HG03103 (cell line): ENCODE measurements around the gene DOK3.

ENCODE experiments used
- ATAC-seq: cut with Tn5 transposase; IDR thresholded peaks from one replicate; pipeline ENCODE4 v1.9.1; 2021; ENCODE audit warnings: low read depth; ENCODE audit not compliant: unreplicated experiment

DOK3 gene

DNA sequence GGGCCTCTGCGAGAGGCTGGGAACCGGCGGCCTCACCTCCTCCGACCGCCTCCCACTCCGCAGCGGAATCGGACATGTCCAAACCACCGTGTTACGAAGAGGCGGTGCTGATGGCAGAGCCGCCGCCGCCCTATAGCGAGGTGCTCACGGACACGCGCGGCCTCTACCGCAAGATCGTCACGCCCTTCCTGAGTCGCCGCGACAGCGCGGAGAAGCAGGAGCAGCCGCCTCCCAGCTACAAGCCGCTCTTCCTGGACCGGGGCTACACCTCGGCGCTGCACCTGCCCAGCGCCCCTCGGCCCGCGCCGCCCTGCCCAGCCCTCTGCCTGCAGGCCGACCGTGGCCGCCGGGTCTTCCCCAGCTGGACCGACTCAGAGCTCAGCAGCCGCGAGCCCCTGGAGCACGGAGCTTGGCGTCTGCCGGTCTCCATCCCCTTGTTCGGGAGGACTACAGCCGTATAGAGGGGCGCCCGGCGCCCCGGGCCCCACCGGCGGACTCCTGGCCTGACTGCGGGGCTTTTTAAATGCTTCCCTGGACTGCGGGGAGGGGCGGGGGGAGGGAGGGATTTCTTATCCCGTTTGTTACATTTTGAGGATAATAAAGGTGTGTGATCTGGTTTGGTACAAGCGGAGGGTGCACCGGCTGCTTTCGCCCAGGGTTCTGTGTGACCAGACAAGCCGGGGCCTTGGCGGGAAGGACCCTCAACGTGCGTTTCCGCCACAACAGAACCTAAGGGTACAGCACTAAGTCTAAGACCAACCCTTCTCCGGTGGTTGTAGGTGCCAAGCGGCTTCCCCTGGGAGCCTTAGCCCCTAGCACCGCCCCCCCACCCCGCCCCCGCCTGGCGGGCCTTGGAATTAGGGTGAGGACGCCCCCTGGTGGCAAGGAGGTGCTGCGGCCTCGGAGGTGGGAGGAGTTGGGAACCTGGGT, 53.7 kb downstream of the DOK3 start:
- ATAC-seq = peak; percentile 4

- ATAC-seq = peak; percentile 44
Observed at GRCh38 chr5:177455036-177455660, 54.5 kb downstream of the DOK3 start.

GRCh38 chr5:177454397-177455035, 55.1 kb downstream of the DOK3 start:
- ATAC-seq = peak; percentile 40

- peak; percentile 3 for ATAC-seq
Observed at GRCh38 chr5:177453852-177454396, 55.7 kb downstream of the DOK3 start.

DNA sequence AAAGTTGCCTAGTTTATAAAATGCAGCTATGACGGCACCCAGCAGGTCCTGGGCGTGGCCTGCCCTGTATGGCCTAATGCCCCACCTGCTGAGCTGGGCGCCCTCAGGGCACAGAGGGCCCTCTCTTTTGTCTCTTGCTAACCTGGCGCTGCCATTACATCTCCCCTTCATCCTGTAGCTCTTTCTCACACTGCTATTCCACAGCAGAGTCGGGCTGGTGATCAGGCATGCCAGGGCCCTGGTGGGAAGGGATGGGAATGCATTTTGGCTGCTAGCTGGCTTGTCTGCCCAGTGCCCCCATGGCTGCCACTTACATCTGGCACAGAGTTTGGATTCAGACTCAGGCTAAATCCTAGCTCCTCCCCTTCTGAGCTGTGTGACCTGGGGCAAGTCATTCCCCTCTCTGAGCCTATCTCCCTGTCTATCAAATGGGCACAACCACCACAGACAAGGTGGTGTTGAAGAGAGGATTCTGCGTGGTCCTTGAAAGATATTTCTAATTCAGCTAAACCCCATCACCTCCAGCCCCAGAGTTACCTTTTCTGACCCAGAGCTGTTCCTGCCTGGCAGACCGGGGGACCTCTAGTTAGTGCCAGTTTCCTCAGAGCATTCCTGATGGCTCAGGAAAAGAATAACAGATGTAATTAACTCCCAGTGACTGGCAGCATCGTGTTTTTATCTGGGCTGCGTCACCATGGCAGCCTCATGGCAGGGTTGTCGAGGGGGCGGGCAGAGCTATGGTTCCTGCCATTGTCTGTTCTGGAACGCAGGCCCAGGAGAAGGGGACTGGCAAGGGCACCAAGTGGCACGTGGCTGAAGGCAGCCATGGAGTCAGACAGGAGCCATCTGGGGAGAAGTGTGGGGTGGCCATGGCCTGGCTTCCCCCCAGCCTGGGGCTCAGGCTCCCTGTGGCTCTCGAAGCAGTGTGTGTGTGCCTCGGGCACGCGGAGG, 56.7 kb downstream of the DOK3 start:
- ATAC-seq = no peak
